ENCODE measurements around the gene EIF2B2. TPM values are rescaled to one million over a fixed set of nuclear protein-coding genes. Genes with fewer than 3 reads are reported as not detected.

The EIF2B2 gene
- total RNA-seq, 1 donor: 34.2 TPM

GRCh38 chr14:74973905-74974363 lies 28.8 kb upstream of the EIF2B2 start:
- DNase-seq (ENCODE audit: low read depth): no peak
- H3K4me3 ChIP-seq (ENCODE audit: low read depth, low read length): no peak overlapping the region
- TF ChIP-seq, protein P1, sequence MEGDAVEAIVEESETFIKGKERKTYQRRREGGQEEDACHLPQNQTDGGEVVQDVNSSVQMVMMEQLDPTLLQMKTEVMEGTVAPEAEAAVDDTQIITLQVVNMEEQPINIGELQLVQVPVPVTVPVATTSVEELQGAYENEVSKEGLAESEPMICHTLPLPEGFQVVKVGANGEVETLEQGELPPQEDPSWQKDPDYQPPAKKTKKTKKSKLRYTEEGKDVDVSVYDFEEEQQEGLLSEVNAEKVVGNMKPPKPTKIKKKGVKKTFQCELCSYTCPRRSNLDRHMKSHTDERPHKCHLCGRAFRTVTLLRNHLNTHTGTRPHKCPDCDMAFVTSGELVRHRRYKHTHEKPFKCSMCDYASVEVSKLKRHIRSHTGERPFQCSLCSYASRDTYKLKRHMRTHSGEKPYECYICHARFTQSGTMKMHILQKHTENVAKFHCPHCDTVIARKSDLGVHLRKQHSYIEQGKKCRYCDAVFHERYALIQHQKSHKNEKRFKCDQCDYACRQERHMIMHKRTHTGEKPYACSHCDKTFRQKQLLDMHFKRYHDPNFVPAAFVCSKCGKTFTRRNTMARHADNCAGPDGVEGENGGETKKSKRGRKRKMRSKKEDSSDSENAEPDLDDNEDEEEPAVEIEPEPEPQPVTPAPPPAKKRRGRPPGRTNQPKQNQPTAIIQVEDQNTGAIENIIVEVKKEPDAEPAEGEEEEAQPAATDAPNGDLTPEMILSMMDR (IDR thresholded peaks at IDR 0.05; ENCODE audit: insufficient read depth, low read length): no peak

- no peak overlapping the region for H3K4me3 ChIP-seq (ENCODE audit: low read depth, low read length)
- no peak for DNase-seq (ENCODE audit: low read depth)
- TF ChIP-seq, protein P1 (IDR thresholded peaks at IDR 0.05; ENCODE audit: insufficient read depth, low read length): no peak
Observed at GRCh38 chr14:74974364-74975058, 28.2 kb upstream of the EIF2B2 start.

DNA sequence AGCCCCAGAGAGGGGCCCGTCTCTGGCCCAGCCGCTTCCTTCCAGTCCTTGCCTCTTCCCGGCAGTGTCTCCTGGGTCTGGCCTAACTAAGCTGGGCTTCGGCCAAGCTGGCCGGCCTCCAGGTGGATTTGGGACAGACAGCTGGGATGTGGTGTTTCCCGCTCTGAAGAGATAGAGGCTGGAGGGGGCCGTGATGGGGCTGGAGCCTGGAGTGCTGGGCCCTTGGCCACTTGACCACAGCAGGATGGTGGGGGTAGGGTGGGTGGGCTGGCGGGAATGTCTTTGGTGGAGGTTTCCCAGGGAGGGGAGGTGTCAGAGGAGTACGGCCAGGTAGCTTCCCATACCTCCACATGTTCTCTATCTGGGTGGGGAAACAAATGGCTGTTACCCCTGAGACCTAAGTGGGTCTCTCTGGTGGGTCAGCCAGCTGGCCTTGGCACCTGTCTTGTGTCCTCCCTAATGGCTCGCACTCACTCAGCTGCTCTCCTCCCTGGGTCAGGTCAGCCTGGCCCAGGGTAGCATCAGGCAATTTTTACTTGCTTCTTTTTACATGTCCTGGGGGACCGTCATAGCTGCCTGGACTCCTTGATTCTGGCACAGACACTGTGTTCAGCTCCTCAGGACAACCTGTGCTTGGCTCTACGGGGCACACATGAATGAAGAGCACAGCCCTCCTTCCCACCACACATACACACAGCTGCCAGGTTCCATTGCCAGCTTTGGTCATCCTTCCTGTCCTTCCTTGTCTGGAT lies 27.5 kb upstream of the EIF2B2 start:
- DNase-seq (ENCODE audit: low read depth): peak; percentile 29
- no peak overlapping the region for H3K4me3 ChIP-seq (ENCODE audit: low read depth, low read length)
- TF ChIP-seq, protein P1 (IDR thresholded peaks at IDR 0.05; ENCODE audit: insufficient read depth, low read length): no peak

GRCh38 chr14:74976264-74977113 lies 26.2 kb upstream of the EIF2B2 start:
- TF ChIP-seq, protein P1 (IDR thresholded peaks at IDR 0.05; ENCODE audit: insufficient read depth, low read length): no peak
- no peak for DNase-seq (ENCODE audit: low read depth)
- H3K4me3 ChIP-seq (ENCODE audit: low read depth, low read length): no peak overlapping the region

DNA sequence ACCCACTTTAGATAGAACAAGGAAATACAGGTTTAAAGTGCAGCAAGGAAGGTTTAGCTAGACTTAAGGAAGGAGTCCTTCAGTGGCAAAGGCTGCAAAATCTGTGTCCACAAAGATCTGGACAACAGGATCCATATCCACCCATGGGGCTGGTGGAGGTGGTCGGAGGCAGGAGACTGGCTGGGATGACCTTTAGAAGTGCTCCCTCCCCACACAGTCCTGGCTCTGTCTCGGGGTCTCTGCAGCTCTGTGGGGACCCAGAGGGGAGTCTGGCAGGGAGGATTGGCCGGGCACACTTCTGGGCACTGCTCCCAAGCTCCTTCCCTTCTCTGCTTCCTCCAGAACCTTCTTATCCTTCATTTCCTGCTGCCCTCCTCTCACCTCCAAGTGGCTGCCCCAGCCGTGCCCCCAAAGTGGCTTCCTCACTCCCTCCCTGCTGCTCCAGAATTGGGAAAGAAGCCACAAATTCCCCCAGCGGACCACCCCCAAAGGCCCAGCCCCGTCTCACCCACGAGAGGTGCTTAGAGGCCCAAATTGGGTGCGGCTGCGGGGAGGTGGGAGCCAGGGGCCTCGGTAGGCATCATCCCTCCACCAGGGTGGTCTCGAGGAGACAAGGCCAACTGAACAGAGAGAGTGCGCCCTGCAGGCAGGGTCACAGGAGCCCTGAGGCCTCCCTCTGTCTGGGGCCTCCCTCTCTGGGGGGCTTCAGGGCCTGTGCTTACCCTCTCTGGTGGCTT lies 25.4 kb upstream of the EIF2B2 start:
- no peak overlapping the region for H3K4me3 ChIP-seq (ENCODE audit: low read depth, low read length)
- TF ChIP-seq, protein P1 (IDR thresholded peaks at IDR 0.05; ENCODE audit: insufficient read depth, low read length): no peak
- no peak for DNase-seq (ENCODE audit: low read depth)

DNA sequence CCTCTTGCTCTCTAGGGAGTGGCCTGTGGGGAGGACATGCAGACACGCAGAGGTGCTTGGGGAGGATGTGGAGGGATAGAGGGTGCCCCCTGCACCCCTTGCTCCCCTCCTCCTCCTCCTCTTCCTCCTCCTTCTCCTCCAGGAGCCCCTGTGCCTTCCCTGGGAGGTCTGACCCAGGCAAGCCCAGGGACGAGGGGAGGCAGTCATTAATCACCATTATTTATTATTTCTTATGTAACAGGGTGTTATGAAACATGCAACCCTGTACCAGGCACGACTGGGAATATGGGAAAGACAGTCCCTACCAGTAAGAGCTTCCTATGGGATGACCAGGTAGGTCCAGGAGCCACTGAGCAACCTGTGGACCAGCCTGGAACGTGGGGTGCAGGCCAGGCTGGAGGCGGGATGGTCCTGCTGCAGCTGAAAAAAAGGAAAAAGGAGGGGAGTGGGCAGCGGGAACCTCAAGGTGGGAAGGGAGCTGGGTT lies 24.8 kb upstream of the EIF2B2 start:
- TF ChIP-seq, protein P1 (IDR thresholded peaks at IDR 0.05; ENCODE audit: insufficient read depth, low read length): no peak
- no peak for DNase-seq (ENCODE audit: low read depth)
- no peak overlapping the region for H3K4me3 ChIP-seq (ENCODE audit: low read depth, low read length)
